ENCODE measurements around the gene SLC22A1. TPM values are rescaled to one million over a fixed set of nuclear protein-coding genes. Genes with fewer than 3 reads are reported as not detected.

Gene SLC22A1
- total and polyA plus RNA-seq, 12 donors: 0.26 to 7.1 (median 1.7) TPM; not detected in 2

DNA sequence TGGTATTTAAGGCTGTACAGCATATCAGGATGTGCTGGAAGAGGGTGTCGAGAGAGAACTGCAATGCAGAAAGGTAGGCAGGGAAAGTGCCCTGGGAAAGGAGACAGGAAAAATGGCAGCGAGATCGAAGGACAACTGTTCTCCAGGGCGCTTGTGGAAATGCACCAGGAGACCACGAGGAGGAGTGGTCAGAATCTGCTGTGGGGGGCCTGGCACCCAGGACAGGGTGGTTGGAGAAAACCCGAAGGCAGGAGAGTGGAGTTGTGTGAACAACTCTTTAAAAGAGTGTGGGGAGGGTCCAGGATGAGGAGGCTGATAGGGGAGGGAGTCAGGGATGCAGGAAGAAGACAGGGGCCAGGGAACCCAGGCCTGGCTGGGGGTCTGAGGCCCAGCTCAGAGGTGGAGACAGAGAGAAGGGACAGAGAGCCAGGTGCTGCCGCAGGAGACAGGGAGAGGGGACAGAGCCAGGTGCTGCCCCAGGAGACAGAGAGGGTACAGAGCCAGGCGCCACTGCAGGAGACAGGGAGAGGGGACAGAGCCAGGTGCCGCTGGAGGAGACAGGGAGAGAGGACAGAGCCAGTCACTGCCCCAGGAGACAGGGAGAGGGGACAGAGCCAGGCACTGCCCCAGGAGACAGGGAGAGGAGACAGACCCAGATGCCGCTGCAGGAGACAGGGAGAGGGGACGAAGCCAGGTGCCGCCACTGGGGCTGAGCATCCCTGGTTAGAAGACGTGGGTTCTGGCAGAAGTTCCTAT is 9.3 kb downstream of the SLC22A1 start:
- no peaks in the 10 kb centered on the region for H3K36me3 ChIP-seq (replicated peaks in 1 of 2)
- WGBS, 4 donors: 89 to 93% (median 92%) methylated on average over 13 of the region's 13 CpGs
- no peak for DNase-seq
- no peaks in the 10 kb centered on the region for H3K4me1 ChIP-seq (replicated peaks in 1 of 2)
- H3K4me3 ChIP-seq: no peak overlapping the region
- no peak overlapping the region for H3K27ac ChIP-seq
- no peaks in the 10 kb centered on the region for H3K27me3 ChIP-seq
- no peaks in the 10 kb centered on the region for H3K9me3 ChIP-seq (replicated peaks in 1 of 3)
- intact Hi-C loops (cut with DNase I): loop anchor here (5.0 to 10.0 kb wide), 2 partner anchors 324 to 326 kb away; no protein-coding TSS in a partner anchor
- TF ChIP-seq, protein P1, sequence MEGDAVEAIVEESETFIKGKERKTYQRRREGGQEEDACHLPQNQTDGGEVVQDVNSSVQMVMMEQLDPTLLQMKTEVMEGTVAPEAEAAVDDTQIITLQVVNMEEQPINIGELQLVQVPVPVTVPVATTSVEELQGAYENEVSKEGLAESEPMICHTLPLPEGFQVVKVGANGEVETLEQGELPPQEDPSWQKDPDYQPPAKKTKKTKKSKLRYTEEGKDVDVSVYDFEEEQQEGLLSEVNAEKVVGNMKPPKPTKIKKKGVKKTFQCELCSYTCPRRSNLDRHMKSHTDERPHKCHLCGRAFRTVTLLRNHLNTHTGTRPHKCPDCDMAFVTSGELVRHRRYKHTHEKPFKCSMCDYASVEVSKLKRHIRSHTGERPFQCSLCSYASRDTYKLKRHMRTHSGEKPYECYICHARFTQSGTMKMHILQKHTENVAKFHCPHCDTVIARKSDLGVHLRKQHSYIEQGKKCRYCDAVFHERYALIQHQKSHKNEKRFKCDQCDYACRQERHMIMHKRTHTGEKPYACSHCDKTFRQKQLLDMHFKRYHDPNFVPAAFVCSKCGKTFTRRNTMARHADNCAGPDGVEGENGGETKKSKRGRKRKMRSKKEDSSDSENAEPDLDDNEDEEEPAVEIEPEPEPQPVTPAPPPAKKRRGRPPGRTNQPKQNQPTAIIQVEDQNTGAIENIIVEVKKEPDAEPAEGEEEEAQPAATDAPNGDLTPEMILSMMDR (IDR thresholded peaks at IDR 0.05): no peak
- TF ChIP-seq POLR2A (IDR thresholded peaks at IDR 0.05): no peak

DNA sequence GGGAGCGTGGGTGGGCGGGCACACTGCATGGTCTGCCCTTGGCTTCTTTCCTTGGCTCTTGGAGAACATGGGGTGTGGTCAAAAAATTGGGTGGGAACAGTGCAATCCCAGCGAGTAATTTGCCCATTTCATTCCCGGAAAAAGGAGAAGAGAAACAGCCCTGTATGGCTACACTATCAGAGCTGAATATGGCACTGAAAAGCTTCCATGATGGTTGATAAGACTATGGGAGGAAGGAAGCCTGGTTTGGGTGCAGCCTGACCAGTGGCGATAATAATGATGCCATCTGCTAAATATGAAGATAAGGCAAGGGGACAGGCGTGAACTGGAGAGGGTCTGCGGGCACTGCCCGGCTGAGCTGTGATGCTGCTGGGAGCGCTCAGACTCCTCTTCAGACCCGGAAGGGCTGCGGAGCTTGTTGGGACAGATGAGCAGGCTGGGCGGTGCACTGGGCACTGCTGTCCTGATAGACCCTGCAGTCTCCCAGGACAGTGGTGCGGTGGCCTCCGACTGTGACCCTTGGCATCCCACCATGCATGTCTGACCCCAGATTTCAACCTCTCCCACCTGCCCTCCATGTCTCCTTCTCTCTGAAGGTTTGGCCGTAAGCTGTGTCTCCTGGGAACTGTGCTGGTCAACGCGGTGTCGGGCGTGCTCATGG is 10.2 kb downstream of the SLC22A1 start:
- intact Hi-C loops (cut with DNase I): loop anchor here (5.0 to 10.0 kb wide), 2 partner anchors 323 to 326 kb away; no protein-coding TSS in a partner anchor

GRCh38 chr6:160132297-160132637 is 10.7 kb downstream of the SLC22A1 start:
- Histone ChIP-seq H3K36me3 (replicated peaks in 1 of 2) (no peaks in the 10 kb centered on the region), H3K27ac (no peak overlapping the region), H3K4me3 (no peak overlapping the region), H3K27me3 (no peaks in the 10 kb centered on the region), H3K9me3 (replicated peaks in 1 of 3) (no peaks in the 10 kb centered on the region), H3K4me1 (replicated peaks in 1 of 2) (no peaks in the 10 kb centered on the region)
- TF ChIP-seq, protein P1 (IDR thresholded peaks at IDR 0.05): no peak
- no peak for TF ChIP-seq POLR2A (IDR thresholded peaks at IDR 0.05)
- DNase-seq: no peak
- 78 to 83% (median 79%) methylated on average over 4 of the region's 4 CpGs for WGBS, 4 donors
- intact Hi-C loops (cut with DNase I): loop anchor here (5.0 to 10.0 kb wide), 2 partner anchors 323 to 325 kb away; no protein-coding TSS in a partner anchor

More for the DNA sequence above, 10.2 kb downstream of the SLC22A1 start:
- H3K27me3 ChIP-seq: no peaks in the 10 kb centered on the region
- TF ChIP-seq, protein P1 (IDR thresholded peaks at IDR 0.05): no peak
- TF ChIP-seq POLR2A (IDR thresholded peaks at IDR 0.05): no peak
- no peaks in the 10 kb centered on the region for H3K9me3 ChIP-seq (replicated peaks in 1 of 3)
- H3K27ac ChIP-seq: no peak overlapping the region
- H3K36me3 ChIP-seq (replicated peaks in 1 of 2): no peaks in the 10 kb centered on the region
- H3K4me1 ChIP-seq (replicated peaks in 1 of 2): no peaks in the 10 kb centered on the region
- 84 to 93% (median 91%) methylated on average over 19 of the region's 19 CpGs for WGBS, 4 donors
- DNase-seq: peak in 1 of 7 donors; percentile 5
- no peak overlapping the region for H3K4me3 ChIP-seq

GRCh38 chr6:160132776-160133338 is 11.2 kb downstream of the SLC22A1 start:
- WGBS, 4 donors: 68 to 78% (median 73%) methylated on average over 12 of the region's 12 CpGs
- intact Hi-C loops (cut with DNase I): loop anchor here (5.0 to 10.0 kb wide), 2 partner anchors 322 to 324 kb away; no protein-coding TSS in a partner anchor
- Histone ChIP-seq H3K36me3 (replicated peaks in 1 of 2) (no peaks in the 10 kb centered on the region), H3K4me1 (replicated peaks in 1 of 2) (no peaks in the 10 kb centered on the region), H3K27me3 (no peaks in the 10 kb centered on the region), H3K27ac (peak overlapping the region in 1 of 5 donors; percentile 23), H3K9me3 (replicated peaks in 1 of 3) (no peaks in the 10 kb centered on the region), H3K4me3 (no peak overlapping the region)
- TF ChIP-seq POLR2A (IDR thresholded peaks at IDR 0.05): no peak
- TF ChIP-seq, protein P1 (IDR thresholded peaks at IDR 0.05): no peak
- peak in 1 of 7 donors; percentile 5 for DNase-seq

Measured in adrenal gland (tissue), 12 donors.